Smooth muscle cell (in vitro differentiated cells): ENCODE data around the gene MAP7D2. TPM values are rescaled to one million over a fixed set of nuclear protein-coding genes. Genes with fewer than 3 reads are reported as not detected.

Experiments used
- DNase-seq: peaks from one replicate; lab custom pipeline; 2025; ENCODE audit not compliant: unreplicated experiment; lab: John Stamatoyannopoulos, UW
- H2AFZ ChIP-seq: fragments of 200-600 bp; sonication (generic); 2 replicates; pipeline ENCODE4 v1.6.0; 2016; ENCODE audit warnings: antibody characterized with exemption, low read depth, mild to moderate bottlenecking
- H3F3A ChIP-seq: fragments of 200-600 bp; sonication (generic); 2 replicates; pipeline ENCODE4 v1.6.0; 2017; ENCODE audit warnings: antibody characterized with exemption, low read depth
- H3K27ac ChIP-seq: fragments of 200-600 bp; sonication (generic); 2 replicates; pipeline ENCODE4 v1.5.1; 2016; ENCODE audit warnings: low read depth, mild to moderate bottlenecking
- H3K27me3 ChIP-seq: fragments of 200-600 bp; sonication (generic); 2 replicates; pipeline ENCODE4 v1.6.1; 2016; ENCODE audit warnings: low read depth, mild to moderate bottlenecking
- H3K36me3 ChIP-seq: fragments of 200-600 bp; sonication (generic); 2 replicates; pipeline ENCODE4 v1.5.1; 2016; ENCODE audit warnings: low read depth
- H3K4me1 ChIP-seq: fragments of 200-600 bp; sonication (generic); 2 replicates; pipeline ENCODE4 v1.5.1; 2016; ENCODE audit warnings: low read depth
- H3K4me2 ChIP-seq: fragments of 200-600 bp; sonication (generic); 2 replicates; pipeline ENCODE4 v1.6.0; 2016; ENCODE audit warnings: mild to moderate bottlenecking
- H3K4me3 ChIP-seq: fragments of 200-600 bp; sonication (generic); 2 replicates; pipeline ENCODE4 v1.5.1; 2016; ENCODE audit warnings: mild to moderate bottlenecking
- H3K79me2 ChIP-seq: fragments of 200-600 bp; sonication (generic); 2 replicates; pipeline ENCODE4 v1.6.0; 2016; ENCODE audit warnings: low read depth, mild to moderate bottlenecking
- H3K9ac ChIP-seq: fragments of 200-600 bp; sonication (generic); 2 replicates; pipeline ENCODE4 v1.6.0; 2016; ENCODE audit warnings: low read depth
- H3K9me3 ChIP-seq: fragments of 200-600 bp; sonication (generic); replicated peaks from 2 replicates; pipeline ENCODE4 v1.5.1; 2016; ENCODE audit warnings: low read depth
- H4K20me1 ChIP-seq: fragments of 200-600 bp; sonication (generic); 2 replicates; pipeline ENCODE4 v1.6.0; 2016; ENCODE audit warnings: low read depth
- WGBS: methylation state at CpG from one replicate; pipeline ENCODE4 v1.1.7; 2016; ENCODE audit warnings: low lambda C conversion rate; 5-methylcytosine and 5-hydroxymethylcytosine counted together
- polyA plus RNA-seq: library from polyadenylated mRNA; unstranded; fragments of >200 nt; fragmentation: Nextera tagmentation; extraction: Ambion mirVana; gene quantifications from 2 replicates; pipeline ENCODE4 v1.2.1, GENCODE V29; 2016
- total RNA-seq: library from RNA; depleted of rRNA; stranded (reverse); fragments of >200 nt; gene quantifications from 2 replicates; pipeline ENCODE4 v1.2.3, GENCODE V29; 2014
- TF ChIP-seq, protein P1 (sequence below): fragments of 200-600 bp; sonication (generic); IDR thresholded peaks from 2 replicates; pipeline ENCODE4 v1.5.1; 2017; ENCODE audit warnings: borderline replicate concordance, mild to moderate bottlenecking, antibody characterized with exemption; ENCODE audit not compliant: insufficient read depth, poor library complexity, severe bottlenecking

Gene MAP7D2
- total and polyA plus RNA-seq, 2 experiments from 2014 or later: 0.18 TPM; not detected in 1

DNA sequence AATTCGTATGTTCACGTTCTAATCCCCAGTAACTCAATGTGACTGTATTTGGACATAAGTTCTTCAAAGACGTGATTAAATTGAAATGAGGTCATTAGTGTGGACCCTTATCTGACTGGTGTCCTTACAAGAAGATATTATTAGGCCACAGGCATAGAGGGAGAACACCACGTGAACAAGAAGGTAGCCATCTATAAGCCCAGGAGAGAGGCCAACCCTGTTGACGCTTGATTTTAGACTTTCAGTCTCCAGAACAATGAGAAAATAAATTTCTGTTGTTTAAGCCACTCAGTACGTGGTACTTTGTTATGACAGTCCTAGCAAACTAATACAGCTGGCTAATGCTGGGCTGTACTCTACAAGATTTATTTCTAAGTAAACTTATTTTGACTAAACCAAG is 26.4 kb upstream of the MAP7D2 start:
- Histone ChIP-seq H2AFZ (no peak overlapping the region), H3K4me1 (no peaks in the 10 kb centered on the region), H3K27me3 (no peaks in the 10 kb centered on the region), H3F3A (no peaks in the 10 kb centered on the region), H3K9me3 (no peaks in the 10 kb centered on the region), H3K36me3 (no peaks in the 10 kb centered on the region), H3K27ac (no peak overlapping the region), H3K4me3 (no peak overlapping the region), H3K79me2 (peaks cover 33% of the 10 kb centered on the region), H4K20me1 (peaks cover 21% of the 10 kb centered on the region), H3K4me2 (no peak overlapping the region), H3K9ac (no peak overlapping the region)
- DNase-seq: no peak
- TF ChIP-seq, protein P1, sequence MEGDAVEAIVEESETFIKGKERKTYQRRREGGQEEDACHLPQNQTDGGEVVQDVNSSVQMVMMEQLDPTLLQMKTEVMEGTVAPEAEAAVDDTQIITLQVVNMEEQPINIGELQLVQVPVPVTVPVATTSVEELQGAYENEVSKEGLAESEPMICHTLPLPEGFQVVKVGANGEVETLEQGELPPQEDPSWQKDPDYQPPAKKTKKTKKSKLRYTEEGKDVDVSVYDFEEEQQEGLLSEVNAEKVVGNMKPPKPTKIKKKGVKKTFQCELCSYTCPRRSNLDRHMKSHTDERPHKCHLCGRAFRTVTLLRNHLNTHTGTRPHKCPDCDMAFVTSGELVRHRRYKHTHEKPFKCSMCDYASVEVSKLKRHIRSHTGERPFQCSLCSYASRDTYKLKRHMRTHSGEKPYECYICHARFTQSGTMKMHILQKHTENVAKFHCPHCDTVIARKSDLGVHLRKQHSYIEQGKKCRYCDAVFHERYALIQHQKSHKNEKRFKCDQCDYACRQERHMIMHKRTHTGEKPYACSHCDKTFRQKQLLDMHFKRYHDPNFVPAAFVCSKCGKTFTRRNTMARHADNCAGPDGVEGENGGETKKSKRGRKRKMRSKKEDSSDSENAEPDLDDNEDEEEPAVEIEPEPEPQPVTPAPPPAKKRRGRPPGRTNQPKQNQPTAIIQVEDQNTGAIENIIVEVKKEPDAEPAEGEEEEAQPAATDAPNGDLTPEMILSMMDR: no peak
- WGBS: 74% methylated on average over 6 of the region's 6 CpGs

DNA sequence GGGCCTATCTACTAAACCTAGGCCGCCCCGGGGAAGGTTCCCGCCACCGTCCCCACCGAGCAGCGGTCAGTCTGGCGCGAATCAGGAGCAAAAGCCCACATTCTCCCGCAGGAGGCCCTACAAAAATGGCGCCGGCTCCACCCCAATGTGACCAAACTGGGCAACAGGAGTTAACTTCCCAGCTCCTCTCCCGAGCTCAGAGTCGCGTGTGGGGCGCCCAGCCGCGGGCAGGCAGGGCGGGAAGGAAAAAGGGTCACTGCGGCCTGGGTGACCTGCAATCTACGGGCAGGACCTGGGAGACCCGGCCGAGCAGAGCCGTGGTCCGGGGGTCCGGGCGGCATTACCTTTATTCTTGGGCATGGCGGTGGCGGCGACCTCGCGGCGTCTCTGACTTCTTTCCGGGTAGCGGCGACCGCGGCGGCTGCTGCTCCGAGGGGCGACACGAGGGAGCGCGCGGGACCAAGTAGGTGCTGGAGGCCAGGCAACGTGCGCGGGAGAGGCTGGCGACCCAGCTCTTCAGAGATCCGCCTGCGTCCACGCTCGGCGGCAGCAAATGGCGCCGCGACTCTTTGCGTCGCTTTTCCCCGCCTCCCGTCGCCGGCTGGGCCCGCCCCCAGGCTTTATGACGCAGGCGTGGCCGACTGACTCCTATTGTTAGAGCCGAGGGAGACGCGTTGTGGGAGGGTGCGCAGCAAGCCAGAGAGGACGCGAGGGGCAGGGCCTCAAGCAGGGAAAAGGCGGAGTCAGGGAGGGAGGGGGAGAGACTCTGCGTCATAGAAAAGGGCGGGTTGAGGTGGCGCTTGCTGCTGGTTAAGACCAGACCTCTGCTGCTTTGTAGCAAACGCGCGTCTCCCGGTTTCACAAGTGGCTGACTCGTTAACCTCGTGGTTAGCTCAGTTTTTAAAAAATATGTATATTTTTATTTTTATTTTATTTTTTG is 24.8 kb upstream of the MAP7D2 start, which contains the start of gene EIF1AX:
EIF1AX (minus strand) TSS at position 558 of the 940 bp plus-strand sequence; CDS start at position 360, 198 bp downstream.
- Histone ChIP-seq H3K79me2 (peaks cover 34% of the 10 kb centered on the region), H3K36me3 (no peaks in the 10 kb centered on the region), H3K27me3 (no peaks in the 10 kb centered on the region), H3K4me1 (no peaks in the 10 kb centered on the region), H3K9ac (peak within 1 kb of the TSS; percentile 93), H4K20me1 (peaks cover 31% of the 10 kb centered on the region), H3K27ac (peak within 1 kb of the TSS; percentile 88), H2AFZ (peak within 1 kb of the TSS; percentile 17), H3K4me3 (peak within 1 kb of the TSS; percentile 83), H3K9me3 (no peaks in the 10 kb centered on the region), H3K4me2 (peak within 1 kb of the TSS; percentile 82), H3F3A (no peaks in the 10 kb centered on the region)
- 26% methylated on average over 66 of the region's 82 CpGs for WGBS
- TF ChIP-seq, protein P1: no peak
- peak; percentile 60 for DNase-seq

DNA sequence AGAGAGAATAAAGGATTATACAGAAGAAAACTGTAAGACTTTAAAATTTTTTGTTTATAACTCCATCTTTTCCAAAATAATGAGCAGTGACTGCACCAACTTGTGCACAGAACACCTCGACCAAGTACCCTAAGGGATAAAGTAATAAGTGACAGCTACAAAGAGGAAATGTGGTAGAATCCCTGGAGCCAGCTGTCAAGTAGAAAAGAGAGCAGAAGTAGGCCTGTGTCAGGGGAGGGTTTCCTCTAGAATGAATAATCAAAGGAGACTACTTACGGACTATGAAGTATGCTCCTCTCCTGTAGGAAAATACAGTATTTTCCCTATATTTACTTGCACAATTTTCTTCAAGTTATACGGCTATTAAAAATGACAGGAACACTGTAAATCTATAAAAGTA is 23.7 kb upstream of the MAP7D2 start:
- Histone ChIP-seq H3K27me3 (no peaks in the 10 kb centered on the region), H3K9ac (peak overlapping the region; percentile 93), H3K4me3 (peak overlapping the region; percentile 83), H3K79me2 (peaks cover 34% of the 10 kb centered on the region), H3K4me2 (peak overlapping the region; percentile 81), H3K4me1 (no peaks in the 10 kb centered on the region), H3K27ac (peak overlapping the region; percentile 88), H2AFZ (no peak overlapping the region), H3F3A (no peaks in the 10 kb centered on the region), H3K9me3 (no peaks in the 10 kb centered on the region), H3K36me3 (peaks cover 3% of the 10 kb centered on the region), H4K20me1 (peaks cover 38% of the 10 kb centered on the region)
- DNase-seq: no peak
- WGBS: 35% methylated on average over 3 of the region's 3 CpGs
- TF ChIP-seq, protein P1: no peak
